ENCODE measurements around the gene VWA5B1.

VWA5B1 gene

DNA sequence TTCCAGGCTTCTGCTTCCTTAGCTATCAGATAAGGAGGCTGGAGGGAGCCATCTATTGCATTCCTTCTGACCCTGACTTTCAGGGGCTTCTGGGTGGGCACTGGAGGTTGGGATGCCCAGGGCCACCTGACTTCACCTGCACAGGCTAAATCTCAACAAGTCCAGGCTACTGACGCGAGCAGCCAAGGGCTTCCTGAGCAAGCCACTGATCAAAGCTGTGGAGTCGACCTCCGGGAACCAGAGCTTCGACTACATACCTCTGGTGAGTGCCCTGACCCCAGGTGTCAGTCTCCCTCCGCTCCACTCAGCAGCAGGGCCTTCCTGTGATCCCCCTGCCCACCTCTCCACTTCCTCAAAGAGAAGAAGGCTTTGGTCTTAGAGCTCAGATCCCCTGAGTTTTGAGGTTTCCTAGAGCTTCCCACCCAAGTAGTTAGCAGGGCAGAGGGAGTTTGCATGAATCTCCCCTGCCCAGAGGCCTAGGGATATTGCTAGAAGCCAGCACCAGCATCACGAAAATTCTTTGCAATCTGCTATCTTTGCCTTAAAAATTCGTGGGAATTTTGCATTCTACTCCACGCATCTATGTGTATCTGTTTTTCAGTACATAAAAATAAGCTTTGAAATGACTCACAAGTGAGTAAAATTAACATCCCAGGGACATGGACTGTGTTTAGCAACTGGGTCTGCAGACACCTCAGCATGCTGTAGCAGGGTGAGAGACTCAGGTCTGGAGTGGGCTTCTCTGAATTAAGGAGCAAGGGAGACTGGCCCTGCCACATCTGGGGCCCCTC, 61.4 kb downstream of the VWA5B1 start:
- DNase-seq, result no peak

DNA sequence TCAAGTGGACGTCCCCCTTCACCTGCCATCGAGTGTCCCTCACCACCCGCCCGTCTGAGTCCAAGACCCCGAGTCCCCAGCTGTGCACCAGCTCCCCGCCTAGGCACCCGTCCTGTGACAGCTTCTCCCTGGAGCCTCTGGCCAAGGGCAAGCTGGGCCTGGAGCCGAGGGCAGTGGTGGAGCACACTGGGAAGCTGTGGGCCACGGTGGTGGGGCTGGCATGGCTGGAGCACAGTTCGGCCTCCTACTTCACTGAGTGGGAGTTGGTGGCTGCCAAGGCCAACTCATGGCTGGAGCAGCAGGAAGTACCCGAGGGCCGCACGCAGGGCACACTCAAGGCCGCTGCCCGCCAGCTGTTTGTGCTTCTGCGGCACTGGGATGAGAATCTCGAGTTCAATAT, 63.2 kb downstream of the VWA5B1 start:
- DNase-seq, result no peak

DNA sequence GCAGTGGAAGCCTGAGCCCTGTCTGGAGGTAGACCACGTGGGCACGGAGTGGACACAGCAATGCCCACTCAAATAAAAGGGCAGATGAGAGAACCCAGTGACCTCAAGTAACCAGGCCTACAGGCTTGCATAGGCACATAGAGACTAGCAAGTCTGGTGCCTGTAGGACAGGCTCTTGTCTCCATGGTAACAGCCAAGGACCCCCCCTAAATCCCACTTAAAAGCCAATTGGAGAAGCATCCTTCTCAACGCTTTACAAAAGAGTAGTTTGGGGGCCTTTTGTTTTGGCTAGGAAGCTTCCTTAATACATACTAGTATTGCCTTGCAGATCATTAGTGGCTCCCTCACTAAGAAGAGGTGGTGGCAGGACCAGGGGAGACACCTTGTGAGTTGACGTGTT, 63.9 kb downstream of the VWA5B1 start:
- DNase-seq, result no peak

DNA sequence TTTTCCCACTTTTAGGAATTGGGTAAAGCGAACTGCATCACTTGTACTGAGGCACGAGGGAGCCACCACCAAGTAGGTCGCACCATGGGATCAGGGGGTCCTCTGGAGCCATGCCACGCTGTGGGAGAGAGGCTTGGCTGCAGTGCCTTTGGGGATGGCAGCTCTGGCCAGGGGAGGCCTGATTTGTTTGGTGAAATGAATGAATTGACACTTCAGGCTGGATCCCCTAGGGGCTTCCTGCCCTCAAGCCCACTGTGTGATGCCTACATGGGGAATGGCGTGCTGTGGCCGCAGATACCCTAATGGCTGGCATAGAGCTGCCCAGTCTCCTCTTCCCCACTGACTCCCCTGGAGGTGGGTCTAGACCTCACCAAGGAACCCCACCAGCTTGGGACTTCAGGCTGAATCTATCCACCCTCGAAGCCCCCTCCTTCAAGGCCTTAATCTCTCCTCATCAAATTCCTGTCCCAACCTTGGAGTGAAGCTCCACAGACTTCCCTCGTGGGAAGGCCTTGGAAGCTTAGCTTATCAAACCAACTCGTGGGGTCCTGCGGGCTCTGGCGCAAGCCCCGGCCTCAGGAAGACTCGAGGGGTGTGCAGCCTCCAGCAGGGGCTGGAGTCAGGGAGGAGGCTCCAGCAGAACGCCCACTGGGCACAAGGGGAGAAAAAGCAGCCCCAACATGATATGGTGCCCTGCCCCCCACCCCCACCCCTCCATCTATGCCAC, 64.6 kb downstream of the VWA5B1 start:
- no peak for DNase-seq

GRCh38 chr1:20355828-20356735, 65.4 kb downstream of the VWA5B1 start:
- DNase-seq, result no peak

DNA sequence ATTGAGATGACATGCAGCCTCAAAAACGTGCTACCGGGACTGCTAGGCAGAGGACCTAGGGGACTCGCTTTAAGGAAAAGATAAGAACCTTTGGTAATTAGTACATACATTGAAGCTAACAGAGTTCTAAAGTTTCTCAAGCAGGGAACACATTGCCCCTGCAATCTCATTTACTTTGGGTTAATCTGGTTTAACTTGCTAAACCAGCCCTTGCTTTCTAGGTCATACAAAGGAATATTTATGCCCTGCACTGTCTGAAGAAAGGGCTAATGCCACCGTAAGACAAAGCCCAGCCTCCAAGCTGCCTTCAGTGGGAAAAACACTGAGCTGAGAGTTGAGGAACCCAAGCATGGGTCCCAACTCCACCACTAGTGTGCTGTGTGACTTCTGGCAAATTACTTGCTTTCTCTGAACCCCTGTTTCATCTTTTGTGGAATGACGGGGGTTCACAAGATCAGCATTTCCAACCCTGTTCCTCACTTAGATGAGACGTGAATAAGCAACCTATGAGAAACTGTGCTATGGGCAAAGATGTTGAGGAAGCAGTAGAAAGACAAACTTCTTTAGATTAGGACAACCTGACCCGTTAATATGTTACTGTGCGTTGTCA, 66.3 kb downstream of the VWA5B1 start:
- DNase-seq, result no peak

GRCh38 chr1:20357796-20358195, 67.1 kb downstream of the VWA5B1 start:
- DNase-seq, result no peak

- DNase-seq, result no peak
Measured at GRCh38 chr1:20358761-20359263, 68.1 kb downstream of the VWA5B1 start.

DNA sequence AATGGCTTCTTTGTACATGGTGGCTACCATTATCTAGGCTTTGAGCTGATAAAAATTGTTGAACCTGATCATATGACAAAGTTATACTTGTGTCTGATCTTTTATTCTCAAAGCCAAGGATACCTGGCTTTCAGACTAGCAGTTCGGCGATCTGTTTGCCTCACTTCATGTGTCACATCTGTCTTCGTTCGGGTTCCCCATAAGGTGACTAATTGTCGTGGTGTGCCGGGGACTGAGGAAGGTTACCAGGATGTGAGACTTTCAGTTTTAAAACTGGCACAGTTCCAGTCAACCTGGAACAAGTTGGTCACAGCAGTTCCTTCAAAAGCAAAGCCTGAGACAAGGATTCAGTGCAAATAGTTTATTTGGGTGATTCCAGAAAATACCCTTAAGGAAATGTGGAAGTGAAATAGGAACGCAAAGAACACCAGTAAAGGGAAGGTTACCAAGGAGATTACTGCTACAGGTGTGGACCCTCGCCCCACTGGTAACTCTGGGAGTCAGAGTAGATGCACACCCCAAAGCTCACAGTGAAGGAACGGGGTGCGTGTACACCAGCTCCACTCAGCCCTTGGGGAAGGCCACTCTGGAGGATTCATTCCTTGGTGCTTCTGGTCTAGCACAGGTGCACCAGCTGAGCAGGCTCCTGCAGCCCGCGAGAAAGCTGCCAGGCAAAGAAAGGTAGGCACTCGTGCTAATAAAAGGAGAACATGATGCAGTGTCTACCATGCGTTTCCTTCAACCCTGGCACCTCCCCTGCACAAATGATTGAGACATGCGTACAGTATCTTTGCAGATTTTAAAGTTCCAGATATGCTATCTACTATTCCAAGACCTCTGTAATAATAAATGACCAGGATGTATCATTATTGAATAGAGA, 69.0 kb downstream of the VWA5B1 start:
- DNase-seq, result no peak

- DNase-seq, result no peak
Measured at GRCh38 chr1:20361401-20361800, 70.7 kb downstream of the VWA5B1 start.

- no peak for DNase-seq
Measured at GRCh38 chr1:20361805-20362381, 71.2 kb downstream of the VWA5B1 start.

GRCh38 chr1:20362856-20363255, 72.2 kb downstream of the VWA5B1 start:
- DNase-seq, result no peak

- DNase-seq, result no peak
Measured at GRCh38 chr1:20365421-20366055, 74.9 kb downstream of the VWA5B1 start.

- DNase-seq, result no peak
Measured at GRCh38 chr1:20366056-20366462, 75.4 kb downstream of the VWA5B1 start.

DNA sequence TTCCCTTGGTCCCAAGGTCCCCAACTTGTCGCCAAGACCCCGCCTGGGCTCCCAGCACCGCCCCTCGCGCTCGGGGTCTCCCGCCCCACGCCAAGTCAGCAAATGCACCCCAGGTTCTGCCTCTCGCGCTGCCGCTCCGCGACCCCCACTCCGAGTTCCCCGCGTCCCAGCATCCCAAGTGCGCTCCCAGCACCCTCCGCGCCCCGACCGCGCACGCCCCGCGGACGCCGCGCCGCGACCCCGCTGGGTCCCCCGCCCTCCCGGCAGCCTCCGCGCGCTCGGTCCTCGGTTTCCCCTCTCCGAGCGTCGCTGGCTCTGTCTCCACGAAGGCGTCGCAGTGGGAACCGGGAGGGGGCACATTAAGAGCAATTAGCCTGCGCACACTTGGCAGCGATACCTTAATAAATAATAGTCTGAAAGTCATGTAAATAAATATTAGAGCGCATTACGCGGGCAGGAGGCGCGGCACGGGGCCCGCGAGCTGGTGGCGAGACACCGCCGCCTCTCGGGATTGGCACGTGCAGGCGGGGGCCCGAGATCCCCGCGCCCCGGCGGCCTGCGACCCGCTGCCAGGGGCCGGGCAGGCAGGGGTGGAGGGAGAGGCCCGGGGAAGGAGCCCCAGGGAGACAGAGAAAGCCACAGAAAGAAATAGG, 75.9 kb downstream of the VWA5B1 start:
- no peak for DNase-seq

DNA sequence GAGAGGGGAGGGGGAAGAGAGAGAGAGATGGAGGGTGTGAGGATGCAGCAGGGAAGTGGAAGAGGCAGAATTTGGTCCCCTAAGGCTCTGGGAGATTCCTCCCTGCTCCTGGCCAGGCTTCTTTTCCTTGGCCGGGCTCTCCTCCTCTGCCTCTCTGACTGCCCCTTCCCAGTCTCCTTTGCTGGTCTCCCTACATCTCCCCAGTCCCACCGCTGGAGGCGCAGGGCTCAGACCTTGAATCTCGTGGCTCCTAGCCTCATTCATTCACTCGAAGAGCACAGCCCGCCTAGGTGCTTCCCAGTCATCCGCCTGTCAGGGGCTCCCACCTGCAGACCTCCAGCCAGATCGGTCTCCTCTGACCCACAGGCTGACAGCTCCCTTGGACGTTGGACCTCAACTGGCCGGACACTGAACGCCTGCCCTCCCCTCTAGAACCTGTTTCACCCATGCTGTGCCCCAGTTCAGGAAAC, 76.5 kb downstream of the VWA5B1 start:
- no peak for DNase-seq

GRCh38 chr1:20367626-20368025, 77.0 kb downstream of the VWA5B1 start:
- DNase-seq, result no peak

DNA sequence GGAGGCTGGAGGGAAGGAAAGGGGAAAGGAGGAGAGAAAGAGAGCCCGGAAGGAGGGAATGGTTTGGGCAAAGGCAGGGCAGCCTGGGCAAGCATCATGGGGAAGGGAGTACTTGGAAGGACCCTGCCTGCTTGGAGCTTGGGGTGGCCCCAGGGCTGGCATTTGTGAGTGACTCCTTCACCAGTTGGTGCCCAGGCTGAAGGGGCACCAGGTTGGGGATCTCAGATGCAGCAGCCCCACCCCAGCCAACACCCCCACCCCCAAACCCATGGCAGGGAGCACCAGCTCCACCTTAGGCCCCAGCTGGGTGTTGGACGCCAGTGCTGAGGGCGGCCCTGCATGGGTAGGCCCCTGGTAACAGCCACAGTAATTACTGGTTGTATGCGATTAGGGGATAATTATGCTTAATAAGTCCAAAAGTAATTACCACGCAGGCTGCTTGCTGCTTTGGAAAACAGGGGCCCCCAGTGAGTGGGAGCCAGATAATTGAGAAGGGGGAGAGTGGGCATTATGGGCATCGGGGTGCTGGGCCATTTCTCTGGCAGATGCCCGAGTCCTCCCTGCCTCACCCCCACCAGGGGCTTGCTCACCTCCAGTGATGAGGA, 78.3 kb downstream of the VWA5B1 start:
- no peak for DNase-seq

GRCh38 chr1:20370698-20371097, 80.0 kb downstream of the VWA5B1 start:
- DNase-seq, result no peak

GRCh38 chr1:20371411-20371810, 80.7 kb downstream of the VWA5B1 start:
- no peak for DNase-seq
